HG03571 (cell line): ENCODE data around the gene TNS3.

Experiments used
- ATAC-seq: cut with Tn5 transposase; IDR thresholded peaks from one replicate; pipeline ENCODE4 v1.9.1; 2021; ENCODE audit not compliant: unreplicated experiment

Gene TNS3

GRCh38 chr7:47508389-47509380, 73.2 kb downstream of the TNS3 start:
- no peak for ATAC-seq

- ATAC-seq = no peak
These were observed 74.4 kb downstream of the TNS3 start for GRCh38 chr7:47507522-47507921.

- no peak for ATAC-seq
These were observed 75.2 kb downstream of the TNS3 start for GRCh38 chr7:47506382-47507339.

- ATAC-seq = no peak
These were observed 76.5 kb downstream of the TNS3 start for GRCh38 chr7:47505312-47506007.

- no peak for ATAC-seq
These were observed 77.2 kb downstream of the TNS3 start for GRCh38 chr7:47504551-47505311.

GRCh38 chr7:47503281-47503680, 78.6 kb downstream of the TNS3 start:
- no peak for ATAC-seq

- no peak for ATAC-seq
These were observed 79.6 kb downstream of the TNS3 start for GRCh38 chr7:47502240-47502877.

- ATAC-seq = no peak
These were observed 80.5 kb downstream of the TNS3 start for GRCh38 chr7:47501406-47501805.

- ATAC-seq = no peak
These were observed 81.8 kb downstream of the TNS3 start for GRCh38 chr7:47500103-47500563.

- no peak for ATAC-seq
These were observed 83.5 kb downstream of the TNS3 start for GRCh38 chr7:47498229-47499056.

GRCh38 chr7:47497367-47498096, 84.4 kb downstream of the TNS3 start:
- peak; percentile 96 for ATAC-seq

- no peak for ATAC-seq
These were observed 85.2 kb downstream of the TNS3 start for GRCh38 chr7:47496666-47497065.

- no peak for ATAC-seq
These were observed 85.8 kb downstream of the TNS3 start for GRCh38 chr7:47496056-47496665.

GRCh38 chr7:47493976-47494911, 87.7 kb downstream of the TNS3 start:
- no peak for ATAC-seq

GRCh38 chr7:47492716-47493325, 89.1 kb downstream of the TNS3 start:
- ATAC-seq = no peak
